ENCODE results near the gene ZFYVE19. TPM values are rescaled to one million over a fixed set of nuclear protein-coding genes. Genes with fewer than 3 reads are reported as not detected.
A peak's percentile ranks its signal among the peaks of the same experiment; 100 is the strongest.

Gene ZFYVE19
- total and polyA plus RNA-seq, 8 donors = 7.4 to 27.3 (median 9.3) TPM

DNA sequence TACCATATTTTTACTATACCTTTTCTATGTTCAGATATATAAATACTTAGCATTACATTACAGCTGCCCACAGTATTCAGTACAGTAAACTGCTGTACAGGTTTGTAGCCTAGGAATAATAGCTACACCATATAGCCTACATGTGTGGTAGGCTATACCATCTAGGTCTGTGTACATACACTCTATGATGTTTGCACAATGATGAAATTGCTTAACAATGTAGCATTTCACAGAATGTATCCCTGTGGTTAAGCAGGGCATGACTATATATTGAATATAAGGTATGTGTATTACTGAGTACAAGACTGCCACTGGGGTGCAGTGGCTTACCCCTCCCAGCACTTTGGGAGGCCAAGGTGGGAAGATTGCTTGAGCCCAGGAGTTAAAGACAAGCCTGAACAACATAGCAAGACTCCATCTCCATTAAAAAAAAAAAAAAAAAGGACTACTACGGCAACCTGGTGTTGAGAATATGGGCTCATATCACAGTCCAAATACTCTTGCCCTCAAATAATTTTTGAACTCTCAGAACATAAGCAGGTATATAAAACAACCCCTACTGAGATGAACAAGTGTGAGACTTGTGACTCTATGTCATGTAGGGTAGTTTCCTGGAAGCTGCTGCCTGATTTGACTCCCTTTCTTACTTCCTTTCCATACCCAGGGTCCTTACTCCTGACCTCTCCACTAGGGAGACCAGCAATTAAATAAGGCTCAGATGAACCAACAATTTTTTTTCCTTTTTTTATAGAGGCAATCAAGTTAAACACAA, 16.9 kb downstream of the ZFYVE19 start:
- WGBS, 2 donors = 81 to 83% methylated on average over 1 of the region's 1 CpG
- no peak overlapping the region for H3K4me3 ChIP-seq
- no peak for DNase-seq
- intact Hi-C loops (cut with DNase I) = no loop called here
- ATAC-seq = no peak
- H3K9me3 ChIP-seq = no peaks in the 10 kb centered on the region
- FAIRE-seq = no peak
- H3K27ac ChIP-seq = no peak overlapping the region
- H3K4me1 ChIP-seq = peaks cover 0 to 7% (median 0%) of the 10 kb centered on the region in 3 donors
- H3K36me3 ChIP-seq = no peaks in the 10 kb centered on the region
- TF ChIP-seq, protein P1, sequence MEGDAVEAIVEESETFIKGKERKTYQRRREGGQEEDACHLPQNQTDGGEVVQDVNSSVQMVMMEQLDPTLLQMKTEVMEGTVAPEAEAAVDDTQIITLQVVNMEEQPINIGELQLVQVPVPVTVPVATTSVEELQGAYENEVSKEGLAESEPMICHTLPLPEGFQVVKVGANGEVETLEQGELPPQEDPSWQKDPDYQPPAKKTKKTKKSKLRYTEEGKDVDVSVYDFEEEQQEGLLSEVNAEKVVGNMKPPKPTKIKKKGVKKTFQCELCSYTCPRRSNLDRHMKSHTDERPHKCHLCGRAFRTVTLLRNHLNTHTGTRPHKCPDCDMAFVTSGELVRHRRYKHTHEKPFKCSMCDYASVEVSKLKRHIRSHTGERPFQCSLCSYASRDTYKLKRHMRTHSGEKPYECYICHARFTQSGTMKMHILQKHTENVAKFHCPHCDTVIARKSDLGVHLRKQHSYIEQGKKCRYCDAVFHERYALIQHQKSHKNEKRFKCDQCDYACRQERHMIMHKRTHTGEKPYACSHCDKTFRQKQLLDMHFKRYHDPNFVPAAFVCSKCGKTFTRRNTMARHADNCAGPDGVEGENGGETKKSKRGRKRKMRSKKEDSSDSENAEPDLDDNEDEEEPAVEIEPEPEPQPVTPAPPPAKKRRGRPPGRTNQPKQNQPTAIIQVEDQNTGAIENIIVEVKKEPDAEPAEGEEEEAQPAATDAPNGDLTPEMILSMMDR (IDR thresholded peaks at IDR 0.05) = no peak
- H3K27me3 ChIP-seq = no peaks in the 10 kb centered on the region

- no peaks in the 10 kb centered on the region for H3K36me3 ChIP-seq
- TF ChIP-seq, protein P1 (IDR thresholded peaks at IDR 0.05) = no peak
- no peaks in the 10 kb centered on the region for H3K27me3 ChIP-seq
- intact Hi-C loops (cut with DNase I) = no loop called here
- H3K4me3 ChIP-seq = no peak overlapping the region
- H3K9me3 ChIP-seq = no peaks in the 10 kb centered on the region
- H3K4me1 ChIP-seq = peaks cover 0 to 7% (median 0%) of the 10 kb centered on the region in 3 donors
- peak in 4 of 6 donors; percentile 34 to 54 (median 50) for DNase-seq
- no peak for FAIRE-seq
- peak overlapping the region in 2 of 4 donors; percentile 53 to 67 for H3K27ac ChIP-seq
- ATAC-seq = peak; percentile 82 to 95 (median 87)
- WGBS, 2 donors = 42 to 58% methylated on average over 5 of the region's 5 CpGs
These were observed 19.0 kb downstream of the ZFYVE19 start for GRCh38 chr15:40825661-40826422.

DNA sequence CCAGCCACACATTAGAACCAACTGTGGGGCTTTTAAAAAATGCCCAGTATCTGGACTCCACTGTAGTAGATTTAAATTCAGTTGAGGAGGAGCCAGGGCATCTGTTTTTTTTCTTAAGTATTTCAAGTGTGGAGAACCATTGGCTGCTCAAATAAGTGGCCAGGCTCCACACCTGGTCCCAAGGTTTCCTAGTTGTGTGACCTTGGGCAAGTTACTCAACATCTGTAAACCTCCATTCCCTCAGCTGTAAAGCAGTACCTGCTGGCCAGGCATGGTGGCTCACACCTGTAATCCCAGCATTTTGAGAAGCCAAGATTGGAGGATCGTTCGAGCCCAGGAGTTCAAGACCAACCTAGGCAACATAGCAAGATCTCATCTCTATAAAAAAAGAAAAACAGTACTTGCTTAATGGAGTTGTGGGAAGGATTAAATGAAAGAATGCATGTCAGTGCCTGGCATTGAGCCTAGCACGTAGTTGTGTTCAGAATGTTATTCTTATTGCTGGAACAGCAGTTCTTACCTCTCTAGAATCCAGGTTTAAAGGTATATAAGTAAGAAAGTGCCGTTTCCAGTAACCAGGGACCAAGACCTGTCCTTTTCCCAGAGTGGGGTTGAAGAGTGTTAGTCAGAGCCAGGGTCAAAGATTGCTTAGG, 19.7 kb downstream of the ZFYVE19 start:
- Histone ChIP-seq H3K9me3 (no peaks in the 10 kb centered on the region), H3K27me3 (no peaks in the 10 kb centered on the region), H3K4me3 (no peak overlapping the region), H3K36me3 (no peaks in the 10 kb centered on the region), H3K4me1 (peaks cover 0 to 7% (median 0%) of the 10 kb centered on the region in 3 donors), H3K27ac (peak overlapping the region in 2 of 4 donors; percentile 53 to 67)
- DNase-seq (peak in 1 of 6 donors; percentile 41), FAIRE-seq (no peak), ATAC-seq (peak; percentile 35 to 76 (median 58))
- TF ChIP-seq, protein P1 (IDR thresholded peaks at IDR 0.05) = no peak
- intact Hi-C loops (cut with DNase I) = no loop called here
- WGBS, 2 donors = 80 to 90% methylated on average over 4 of the region's 4 CpGs

DNA sequence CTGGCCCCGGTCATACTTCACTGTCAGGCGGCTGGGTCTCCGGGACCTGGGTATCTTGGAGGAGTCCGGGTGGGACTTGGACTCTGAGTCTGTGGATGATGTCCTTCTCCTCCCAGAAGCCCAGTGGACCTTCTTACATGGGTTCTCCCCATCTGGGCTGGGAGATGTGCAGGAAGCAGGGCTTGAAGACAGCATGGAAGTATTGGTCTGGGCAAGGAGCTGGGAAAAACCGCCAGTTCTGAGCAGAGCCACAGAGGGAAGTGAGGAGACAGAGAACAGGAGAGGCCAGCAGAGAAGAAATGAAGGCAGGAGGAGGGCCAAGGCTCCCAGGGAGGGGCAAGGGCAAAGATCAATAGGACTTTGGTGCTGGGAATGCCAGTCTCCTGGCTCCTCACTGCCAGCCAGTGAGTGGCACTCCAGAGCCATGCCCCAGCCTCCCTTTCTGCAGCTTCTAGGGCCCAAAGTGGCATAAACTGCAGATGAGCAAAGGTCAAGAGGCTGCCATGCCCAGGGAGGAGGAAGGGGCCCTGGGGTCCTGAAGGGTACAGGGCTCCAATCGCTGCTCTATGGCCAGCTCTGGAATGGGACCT, 21.7 kb downstream of the ZFYVE19 start, which contains the start of gene PPP1R14D:
Gene PPP1R14D (minus strand): TSS at position 262 of the 590 bp plus-strand sequence. CDS start 67 bp downstream, at position 195.
- peak in 1 of 4 donors; percentile 28 for ATAC-seq
- H3K4me3 ChIP-seq = no peak within 1 kb of the TSS
- 94% methylated on average over 6 of the region's 6 CpGs for WGBS, 2 donors

More for the DNA sequence above, 21.7 kb downstream of the ZFYVE19 start, which contains the start of gene PPP1R14D:
- H3K27me3 ChIP-seq = no peaks in the 10 kb centered on the region
- no peak for FAIRE-seq
- no peak for DNase-seq
- H3K27ac ChIP-seq = no peak within 1 kb of the TSS
- H3K4me1 ChIP-seq = peaks cover 0 to 7% (median 0%) of the 10 kb centered on the region in 3 donors
- TF ChIP-seq, protein P1 (IDR thresholded peaks at IDR 0.05) = no peak
- intact Hi-C loops (cut with DNase I) = no loop called here
- no peaks in the 10 kb centered on the region for H3K9me3 ChIP-seq
- H3K36me3 ChIP-seq = no peaks in the 10 kb centered on the region
